Measurements from ENCODE around the gene TRPM3.
A peak's percentile ranks its signal among the peaks of the same experiment; 100 is the strongest.

TRPM3 gene

DNA sequence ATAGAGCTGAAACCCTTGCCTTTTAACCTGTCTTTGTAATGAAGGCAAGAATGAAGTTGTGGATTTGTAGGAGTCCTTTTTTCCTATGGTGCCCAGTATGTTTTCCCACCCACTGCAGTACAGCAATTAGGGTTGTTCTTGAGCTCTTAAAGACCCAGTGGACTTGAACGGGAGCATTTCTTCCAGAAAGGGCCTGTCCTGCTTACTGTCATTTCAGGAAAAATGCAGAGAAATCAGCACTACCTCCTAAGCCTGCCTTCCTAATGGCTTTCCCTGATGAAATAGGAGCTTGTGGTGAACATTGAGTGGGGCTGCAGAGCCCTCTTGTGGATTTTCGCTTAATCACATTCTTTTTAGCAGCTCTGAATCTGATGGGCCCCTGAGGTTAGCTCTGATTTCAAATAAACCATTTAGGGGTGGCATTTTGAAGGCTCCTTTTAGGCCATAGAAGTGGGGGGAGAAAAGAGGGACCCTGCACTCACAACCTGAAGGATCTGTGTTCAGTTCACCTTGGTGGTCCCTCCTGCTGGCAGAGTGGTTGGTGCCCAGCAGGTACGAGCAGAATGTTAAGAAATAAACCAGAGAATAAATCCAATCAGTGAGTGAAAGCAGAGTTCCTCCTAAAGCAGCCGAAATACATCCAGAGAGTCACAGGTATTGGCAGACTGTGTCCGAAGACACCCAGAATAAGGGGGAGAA lies 519.0 kb downstream of the TRPM3 start:
- DNase-seq: peak; percentile 36 to 64

DNA sequence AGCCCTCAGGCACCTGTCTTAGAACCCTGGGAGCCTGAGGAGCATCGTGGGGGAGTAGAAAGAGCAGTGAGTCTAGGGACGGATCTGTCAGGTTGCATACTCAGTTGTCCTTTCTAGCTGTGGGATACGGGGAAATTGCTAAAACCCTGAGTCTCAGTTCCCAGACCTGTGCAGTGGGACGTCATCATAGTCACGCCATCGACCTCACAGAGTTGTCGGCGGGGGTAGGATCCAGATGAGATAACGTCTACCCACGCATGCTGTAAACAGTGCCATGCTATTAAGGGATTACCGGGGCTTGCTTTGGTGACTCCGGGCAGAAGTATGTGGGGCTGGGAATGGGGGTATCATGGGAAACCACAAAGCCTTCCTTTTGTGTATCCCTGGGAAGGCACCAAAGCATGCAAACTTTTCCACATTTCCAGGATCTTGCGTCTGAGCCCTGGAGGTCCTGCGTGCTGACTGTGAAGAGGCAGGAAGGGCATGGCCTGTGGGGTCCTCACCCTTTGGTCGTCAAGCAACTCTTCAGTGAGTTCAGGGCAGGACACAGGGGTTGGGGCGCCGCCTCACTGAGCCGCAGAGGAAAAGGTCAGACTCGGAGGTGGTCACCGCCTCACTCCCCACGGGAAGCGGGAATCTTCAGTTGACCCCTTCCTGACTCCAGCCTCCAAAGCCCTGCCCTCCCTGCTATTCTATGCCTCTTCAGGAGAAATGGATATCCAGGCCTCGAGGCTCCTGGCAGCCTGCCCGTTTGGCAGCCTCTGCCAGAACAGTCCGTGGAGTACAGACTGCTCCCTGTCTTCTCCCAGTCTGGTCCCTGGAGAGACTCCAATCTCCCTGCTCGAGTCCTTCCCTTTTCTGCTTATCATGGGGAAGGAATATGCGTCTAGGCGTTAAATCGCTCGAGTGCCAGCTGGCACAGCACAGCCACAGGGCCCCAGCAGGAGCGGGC lies 520.1 kb downstream of the TRPM3 start:
- DNase-seq: no peak

DNA sequence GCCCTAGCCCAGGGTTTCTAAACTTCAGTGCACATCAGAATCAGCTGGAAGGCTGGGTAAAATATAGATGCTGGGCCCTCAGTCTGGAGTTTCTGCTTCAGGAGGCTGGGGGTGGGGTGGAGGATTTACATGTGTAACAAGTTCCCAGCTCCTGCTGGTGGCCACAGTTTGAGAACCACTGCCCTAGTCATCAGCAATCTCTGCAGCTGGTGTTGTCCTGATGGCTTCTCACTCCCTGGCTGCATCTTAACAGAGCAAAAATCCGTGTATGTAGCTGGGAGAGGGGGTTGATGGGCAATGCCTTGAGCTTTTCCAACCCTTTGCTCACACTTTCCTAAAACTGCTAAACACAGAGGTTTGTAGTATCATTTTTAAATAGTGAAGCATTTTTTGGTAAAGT lies 520.9 kb downstream of the TRPM3 start:
- no peak for DNase-seq

DNA sequence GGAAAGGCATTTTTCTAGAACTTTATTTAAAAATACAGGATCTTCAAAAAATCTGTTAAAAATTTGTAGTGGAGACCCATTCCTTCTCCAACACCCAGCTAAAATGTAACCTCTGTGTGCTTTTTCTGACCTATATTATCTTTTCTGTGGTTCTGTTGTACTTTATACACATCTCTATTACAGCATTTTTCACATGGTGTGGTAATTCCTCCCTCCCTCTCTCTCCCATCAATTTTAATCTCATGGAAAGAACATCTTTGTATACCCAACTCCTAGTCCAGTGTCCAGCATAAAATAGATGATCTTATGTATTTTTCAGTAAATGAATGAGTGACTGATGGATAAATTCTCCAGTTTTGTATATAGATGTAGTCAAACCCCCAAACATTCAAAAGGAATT lies 523.5 kb downstream of the TRPM3 start:
- no peak for DNase-seq

DNA sequence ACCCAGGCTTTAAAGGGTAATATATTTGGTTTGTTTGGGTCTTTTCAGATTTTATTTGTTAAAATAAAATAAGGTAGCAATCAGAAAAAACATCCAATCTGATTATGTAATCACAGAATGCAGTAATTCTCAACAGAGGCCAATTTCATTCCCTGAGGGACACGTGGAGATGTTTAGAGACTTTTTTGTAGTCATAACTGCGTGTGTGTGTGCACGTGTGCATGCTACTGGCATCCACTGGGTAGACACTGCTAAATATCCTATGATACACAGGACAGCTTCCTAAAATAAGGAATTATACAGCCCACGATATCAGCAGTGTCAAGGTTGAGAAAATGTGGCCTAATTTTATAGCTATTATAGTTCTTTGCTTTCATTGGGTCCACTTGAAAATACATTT lies 526.2 kb downstream of the TRPM3 start:
- DNase-seq: no peak

DNA sequence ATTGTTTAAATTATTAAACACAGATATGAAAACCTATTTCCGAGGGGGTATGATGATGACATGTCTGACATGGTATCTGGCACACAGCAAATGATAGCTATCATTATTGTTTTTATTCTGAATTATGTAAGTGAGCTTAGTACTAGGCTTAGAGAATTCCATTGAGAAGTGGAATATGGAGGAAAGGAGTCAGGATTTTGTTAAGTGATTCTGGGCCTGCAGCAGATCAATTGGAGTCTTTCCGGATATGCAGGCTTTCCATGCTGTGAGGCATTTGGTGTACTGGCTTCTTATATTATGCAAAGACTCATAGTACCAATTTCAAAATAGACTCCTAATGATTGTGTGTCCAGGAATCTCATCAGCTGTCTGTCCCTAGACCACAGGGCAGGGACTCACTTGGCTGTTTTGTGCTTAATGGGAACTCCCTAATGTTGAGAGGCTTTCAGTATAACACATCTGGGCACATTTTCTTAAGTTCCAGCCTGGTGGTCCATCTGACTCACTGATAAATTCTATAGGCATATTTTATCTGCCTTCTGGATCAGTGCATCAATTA lies 527.0 kb downstream of the TRPM3 start:
- DNase-seq: no peak

DNA sequence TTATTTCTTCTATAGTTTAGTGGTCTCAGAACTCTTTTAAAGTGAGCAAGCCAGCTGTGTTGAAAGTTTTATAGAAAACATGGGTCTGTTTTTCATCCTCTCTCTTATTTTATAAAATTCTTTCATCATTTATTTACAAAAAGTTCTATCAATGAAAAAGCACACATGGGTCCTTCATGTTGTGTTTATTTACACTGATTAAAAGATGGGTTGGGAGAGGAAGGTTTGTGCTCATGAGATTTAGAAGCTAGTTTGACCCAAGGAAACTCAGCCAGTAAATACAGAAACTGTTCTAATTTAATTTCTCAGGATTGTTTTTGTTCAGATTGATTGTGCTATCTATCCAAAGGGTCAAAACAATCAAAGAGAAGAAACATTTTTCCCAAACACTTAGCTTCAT lies 528.2 kb downstream of the TRPM3 start:
- DNase-seq: no peak

DNA sequence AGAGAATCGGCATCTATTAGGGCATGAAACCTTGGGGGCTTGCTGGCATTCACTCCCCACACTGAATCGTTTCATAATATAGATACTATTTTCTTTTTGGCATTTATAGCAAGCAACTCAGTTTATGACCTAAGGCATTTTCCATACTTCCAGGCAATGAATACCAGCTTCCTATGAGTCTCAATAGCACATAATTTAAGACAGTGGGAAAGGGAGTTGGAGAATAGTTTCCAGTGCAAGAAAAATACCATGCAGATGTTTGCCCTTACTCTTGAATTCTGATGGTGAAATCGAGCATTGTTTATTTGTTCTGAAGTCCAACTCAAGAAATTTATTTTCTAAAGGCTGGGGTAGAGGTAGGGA lies 531.1 kb downstream of the TRPM3 start:
- no peak for DNase-seq

DNA sequence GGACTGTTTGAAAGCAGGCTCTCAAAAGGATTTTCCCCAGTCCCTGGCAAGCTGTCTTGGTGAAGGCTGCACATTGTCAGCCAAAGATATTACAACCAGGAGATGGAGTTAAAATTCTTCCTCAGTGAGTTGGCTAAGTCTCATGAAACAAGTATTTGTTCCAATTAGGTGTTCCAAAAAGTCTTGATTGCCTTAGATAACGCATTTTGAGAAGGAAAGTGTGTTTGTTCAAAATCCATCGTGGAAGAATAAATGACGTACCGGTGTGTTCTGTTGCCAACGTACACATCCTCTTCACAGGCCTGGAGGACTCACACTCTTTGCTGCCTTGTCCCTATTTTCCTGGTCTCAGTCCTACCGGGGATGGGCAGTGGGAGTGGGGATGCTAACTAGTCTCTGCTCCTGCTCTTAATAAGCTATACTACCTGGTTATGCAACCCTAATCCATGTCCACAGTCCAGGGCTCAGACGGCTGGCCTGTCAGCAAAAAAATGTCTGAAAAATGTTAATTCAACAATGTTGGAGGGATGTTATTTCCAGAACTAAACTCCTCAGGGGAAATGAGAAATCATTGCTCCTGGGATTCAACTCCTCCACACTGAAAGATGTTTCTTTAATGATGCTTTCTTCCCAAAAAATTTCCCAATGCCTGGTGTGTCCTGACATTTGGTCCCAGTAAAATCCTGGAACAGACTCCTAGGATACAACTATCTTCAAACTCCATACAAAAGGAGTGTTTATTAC lies 531.7 kb downstream of the TRPM3 start:
- DNase-seq: no peak

DNA sequence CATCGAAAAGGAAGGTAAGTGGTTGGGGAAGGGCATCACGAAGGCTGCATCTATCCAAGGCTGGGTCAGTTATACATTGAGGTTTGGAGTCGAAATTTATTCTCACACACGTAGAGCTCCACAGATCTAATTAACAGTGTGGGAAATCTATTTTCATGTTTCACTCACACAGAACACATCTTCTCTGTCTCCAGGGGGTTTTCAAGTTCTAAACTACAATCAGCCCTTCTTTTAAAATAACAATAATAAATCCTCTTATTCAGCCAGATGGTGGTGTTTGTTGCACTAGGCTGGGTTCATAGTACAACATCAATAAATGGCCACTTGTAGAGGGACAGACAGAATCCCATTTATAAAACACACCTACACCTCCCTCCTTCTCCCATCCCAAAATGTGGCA lies 532.4 kb downstream of the TRPM3 start:
- no peak for DNase-seq

DNA sequence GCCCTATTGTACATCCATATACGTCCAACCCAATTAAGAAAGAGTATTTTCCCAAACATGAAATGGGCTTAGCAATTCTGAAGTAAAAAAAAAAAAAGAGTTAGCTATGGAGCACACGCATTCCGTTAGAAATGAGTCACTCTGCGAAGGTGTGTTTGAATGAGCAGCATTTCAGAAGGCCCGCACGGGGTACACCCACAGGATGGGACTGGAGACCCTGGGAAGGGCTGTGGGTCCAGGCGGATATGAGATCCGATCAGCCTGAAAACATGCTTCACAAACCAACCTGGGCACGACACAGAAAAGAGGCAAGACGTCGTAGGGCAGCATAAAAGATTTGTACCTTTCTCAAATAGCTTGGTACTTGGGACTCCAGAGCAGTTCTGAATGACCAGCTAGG lies 533.0 kb downstream of the TRPM3 start:
- no peak for DNase-seq

DNA sequence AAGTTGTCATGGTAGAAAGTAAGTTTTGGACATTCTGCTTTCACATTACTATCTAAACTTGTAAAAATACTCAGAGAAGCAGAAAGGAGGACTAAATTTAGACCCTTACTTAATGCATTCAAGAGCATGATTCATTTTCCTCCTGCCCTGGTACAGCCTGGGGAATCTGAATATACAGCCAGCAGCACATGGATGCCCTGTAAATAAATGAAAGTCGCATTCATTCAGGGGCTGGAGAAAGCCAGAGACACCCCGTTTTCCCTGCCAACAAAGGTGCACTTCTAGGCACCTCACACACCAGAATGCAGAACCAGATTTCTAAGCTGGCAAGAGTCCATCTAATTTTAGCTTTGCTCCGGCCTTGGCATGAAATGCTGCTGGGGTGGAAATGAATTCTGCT lies 534.2 kb downstream of the TRPM3 start:
- no peak for DNase-seq

DNA sequence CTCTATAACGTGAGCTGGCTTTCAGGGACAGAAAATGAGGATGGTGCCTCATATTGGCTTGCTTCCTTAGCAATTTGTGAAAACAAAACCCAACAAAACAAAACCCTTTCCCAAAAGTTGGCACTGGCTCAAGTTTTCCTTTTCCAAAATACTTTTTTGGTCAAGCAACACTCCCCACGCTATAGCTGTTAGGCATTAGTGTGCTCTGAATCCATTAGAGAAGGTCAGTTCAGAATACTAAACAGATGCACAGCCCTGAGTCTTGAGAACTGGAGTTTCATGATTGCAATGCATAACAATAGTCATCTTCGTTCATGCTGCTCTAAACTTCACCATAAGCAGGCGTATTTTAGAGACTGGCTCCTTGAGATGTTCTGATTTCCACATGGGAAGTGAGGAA lies 534.9 kb downstream of the TRPM3 start:
- no peak for DNase-seq

DNA sequence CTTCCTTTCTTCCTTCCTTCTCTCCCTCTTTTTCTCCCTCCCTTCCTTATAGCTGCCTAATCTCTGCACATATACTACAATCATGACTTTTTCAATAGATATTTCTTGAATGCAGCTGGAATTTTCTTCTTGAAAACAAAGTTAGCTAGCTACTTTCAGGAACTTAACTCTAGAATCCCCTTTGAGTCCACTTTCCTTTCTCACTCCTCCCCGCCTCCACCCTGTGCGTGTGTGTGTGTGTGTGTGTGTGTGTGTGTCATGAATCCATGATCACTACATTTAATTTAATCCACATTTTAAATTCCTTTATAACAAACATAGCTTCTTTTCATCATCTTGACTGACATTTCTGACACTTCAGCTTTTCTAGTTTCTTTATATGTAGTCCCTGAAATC lies 539.5 kb downstream of the TRPM3 start:
- DNase-seq: no peak

DNA sequence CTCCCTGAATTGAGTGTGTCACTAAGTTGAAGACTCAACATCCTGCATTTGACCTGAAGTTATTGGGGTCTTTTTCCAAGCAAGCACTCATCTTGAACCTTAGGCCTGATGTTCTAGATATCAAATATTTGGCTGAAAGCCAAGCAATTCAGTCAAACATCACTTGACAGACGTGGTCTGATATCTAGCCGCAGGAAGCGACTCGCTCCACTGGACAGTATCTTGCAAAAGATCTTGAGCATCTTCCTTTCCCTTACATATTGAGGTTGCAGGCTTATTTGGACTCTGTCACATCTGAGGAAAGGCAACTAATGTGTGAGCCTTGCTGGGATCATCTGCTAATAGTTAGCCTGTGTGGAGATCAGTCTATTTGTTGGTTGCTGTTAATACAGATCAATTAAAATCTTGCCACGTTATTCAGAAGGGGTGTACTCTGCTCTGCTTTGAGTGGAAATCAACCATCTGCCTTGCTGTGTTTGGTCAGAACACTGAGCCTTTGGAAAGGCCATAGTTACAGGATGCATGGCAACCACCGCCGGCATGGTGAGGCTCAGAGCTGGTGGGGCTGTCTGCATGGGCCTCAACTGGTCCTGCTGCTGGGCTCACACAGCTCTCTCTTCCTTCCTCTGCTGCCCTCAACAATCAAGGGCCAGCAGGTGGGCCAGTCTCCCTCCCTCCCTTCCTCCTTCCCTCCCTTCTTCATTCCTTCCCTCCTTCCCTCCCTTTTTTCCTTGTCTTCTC lies 540.0 kb downstream of the TRPM3 start:
- no peak for DNase-seq

DNA sequence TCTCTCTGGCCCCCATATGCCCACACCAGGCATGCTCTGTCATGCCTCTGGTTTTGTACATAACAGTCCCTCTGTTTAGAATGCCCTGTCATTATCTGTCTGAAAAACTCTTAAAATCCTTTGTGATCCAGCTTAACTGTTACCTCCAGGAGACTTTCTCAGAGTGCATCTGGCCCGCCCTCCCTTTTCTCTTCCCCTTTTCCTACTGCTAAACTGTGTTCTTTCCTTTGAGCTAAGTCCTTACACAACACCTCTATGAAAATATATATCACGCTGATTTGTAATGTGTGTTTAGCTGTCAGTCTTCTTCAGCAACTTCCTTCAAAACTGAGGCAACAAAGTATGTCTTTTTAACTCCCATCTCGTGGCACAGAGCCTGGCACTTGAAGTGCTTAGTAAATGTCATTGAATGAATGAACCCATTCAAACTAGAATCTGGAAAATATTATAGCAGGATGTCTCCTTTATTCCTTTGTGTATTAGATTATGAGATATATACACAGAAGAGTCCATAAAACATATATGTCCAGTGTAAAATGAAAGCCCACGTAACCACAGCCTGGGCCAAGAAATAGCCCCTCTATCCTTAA lies 540.7 kb downstream of the TRPM3 start:
- DNase-seq: no peak

DNA sequence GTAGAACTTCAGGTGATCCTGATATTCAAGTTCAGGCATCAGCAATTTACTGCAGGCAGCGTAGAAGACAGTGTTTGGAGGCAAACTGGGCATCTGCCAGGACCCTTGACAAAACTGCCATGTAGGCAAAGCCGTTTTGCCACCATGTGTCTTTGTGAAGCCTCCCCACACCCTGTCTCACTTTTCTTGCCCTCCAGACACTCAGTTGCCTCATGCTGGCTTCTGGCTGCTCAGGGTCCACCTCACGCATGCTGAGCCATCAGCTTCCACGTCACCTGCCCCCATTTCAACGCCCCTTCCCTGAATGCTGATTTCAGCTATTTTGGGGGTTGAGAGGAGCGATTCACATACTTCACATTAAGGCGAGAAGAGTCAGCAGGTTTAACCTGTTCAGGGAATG lies 541.7 kb downstream of the TRPM3 start:
- no peak for DNase-seq

DNA sequence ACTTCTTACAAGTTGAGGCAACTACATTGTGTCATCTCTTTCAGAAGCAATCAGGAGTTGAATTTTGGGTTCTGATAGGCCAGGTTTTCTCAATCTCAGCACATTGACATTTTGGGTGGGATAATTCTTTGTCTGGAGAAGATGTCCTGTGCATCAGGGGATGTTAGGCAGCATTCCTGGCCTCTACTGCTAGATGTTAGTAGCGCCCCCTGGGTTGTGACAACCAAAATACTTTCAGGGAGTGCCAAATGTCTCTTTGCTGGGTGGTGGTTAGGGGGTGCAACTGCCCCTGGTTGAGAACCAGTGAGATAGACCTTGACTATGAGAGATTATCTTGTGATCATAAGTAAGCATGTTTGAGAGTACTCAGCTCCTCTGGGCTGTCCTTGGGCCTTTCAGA lies 542.7 kb downstream of the TRPM3 start:
- no peak for DNase-seq

DNA sequence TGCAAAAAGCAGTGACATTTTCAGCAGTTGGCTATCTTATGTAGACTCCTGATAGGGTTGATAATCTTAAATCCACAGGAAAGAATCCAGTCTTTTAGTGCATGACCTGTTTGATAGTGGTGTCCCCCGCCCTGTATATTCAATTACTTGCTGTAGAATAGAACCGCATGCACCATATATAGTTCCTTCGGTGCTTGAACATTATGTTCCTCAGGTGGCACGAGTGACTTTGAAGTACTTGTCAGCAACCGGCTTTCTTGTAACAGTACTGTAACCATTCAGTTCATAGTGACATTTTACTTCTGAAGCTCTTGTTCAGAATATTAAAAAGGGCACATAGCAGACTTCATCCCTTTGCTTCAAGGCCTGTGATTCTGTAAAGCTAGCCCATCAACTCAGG lies 543.8 kb downstream of the TRPM3 start:
- DNase-seq: no peak

DNA sequence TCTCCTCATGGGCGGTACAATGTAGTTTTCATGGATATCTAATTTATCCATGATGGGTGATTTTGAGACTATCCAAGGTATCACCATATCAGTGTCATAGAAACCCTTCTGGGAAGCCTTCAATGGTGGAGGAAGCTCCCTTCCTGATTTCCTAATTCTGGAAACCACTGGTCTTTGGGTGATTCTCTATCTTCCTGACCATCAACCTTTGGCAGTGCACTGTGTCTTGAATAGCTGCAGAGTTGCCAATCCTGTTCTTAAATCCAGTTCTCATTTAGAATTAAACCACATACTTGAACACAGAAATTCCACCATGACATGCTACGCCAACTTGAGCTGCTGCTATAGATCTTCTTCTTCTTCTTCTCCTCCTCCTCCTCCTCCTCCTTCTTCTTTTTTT lies 545.3 kb downstream of the TRPM3 start:
- no peak for DNase-seq

DNA sequence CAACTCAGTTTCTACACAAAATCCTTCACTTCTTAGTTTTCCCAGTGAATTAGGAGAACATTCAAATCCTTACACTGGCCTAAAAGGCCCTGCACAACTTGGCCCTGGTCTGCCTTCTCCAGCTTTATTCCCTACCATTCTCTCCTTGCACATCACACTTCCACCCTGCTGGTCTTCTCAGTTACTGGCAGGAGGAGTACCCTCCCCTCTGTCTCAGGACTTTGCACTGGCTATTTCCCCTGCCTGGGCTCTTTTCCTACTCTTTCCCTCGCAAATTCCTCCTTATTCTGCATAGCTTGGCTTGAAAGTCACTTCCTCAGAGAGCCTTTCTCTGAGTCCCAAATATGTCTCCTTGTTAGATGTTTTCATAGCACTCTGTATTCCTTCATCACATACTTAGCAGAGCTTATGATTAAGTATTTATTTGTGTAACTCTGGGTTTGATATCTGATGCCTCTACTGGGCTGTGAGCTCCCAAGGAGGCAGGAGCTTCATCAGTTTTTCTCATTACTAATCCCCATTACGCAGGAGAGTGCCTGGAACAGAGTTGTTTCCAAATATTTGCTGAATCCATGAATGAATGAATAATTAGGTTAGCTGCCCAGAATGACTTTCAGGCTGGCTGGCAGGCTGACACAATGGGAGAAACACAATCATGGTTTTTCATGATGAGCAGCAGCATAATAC lies 547.1 kb downstream of the TRPM3 start:
- no peak for DNase-seq

DNA sequence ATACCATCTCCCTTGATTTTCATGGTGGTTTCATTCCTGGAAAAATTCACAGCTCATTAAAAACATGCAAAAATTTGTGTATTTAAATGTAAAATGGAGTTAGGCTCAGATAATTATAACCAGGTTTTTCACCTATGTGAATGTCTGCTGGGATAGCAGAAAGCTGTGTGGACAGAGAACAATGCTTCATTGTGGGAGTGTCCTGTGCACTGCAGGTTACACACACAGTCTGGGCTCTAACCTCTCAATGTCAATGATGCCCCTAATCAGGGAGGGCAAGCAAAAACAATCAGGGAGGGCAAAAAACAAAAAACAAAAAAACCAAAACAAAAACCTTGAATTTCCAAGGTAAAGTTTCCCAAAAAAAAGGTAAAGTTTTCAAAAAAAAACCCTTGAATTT lies 548.1 kb downstream of the TRPM3 start:
- DNase-seq: no peak
